K562 (cell line): ENCODE results near the gene AKT1S1. TPM values are rescaled to one million over a fixed set of nuclear protein-coding genes. Genes with fewer than 3 reads are reported as not detected.

ENCODE experiments used
- CREB1 ChIP-seq, 2 experiments: sonication (generic) in 1 of 2; formaldehyde crosslinking in 1 of 2; IDR thresholded peaks; 2 replicates each; pipeline versions ENCODE4 v1.6.1 to v1.8.0; 2012 to 2022; ENCODE audit warnings: inconsistent platforms in 1 of 2, mild to moderate bottlenecking in 1 of 2, missing genetic modification reagents in 1 of 2, moderate library complexity in 1 of 2
- HLTF ChIP-seq: fragments of 450-650 bp; IDR thresholded peaks from 2 replicates; pipeline ENCODE4 v1.6.1; 2016
- MBD2 ChIP-seq: sonication (generic); IDR thresholded peaks from 2 replicates; pipeline ENCODE4 v1.6.1; 2016; ENCODE audit warnings: low read depth, borderline replicate concordance
- POLR2AphosphoS2 ChIP-seq: IDR thresholded peaks from 2 replicates; pipeline ENCODE4 v1.6.1; 2012; ENCODE audit warnings: low read length, improper control_type of control experiment
- POLR2AphosphoS5 ChIP-seq: IDR thresholded peaks from 2 replicates; pipeline ENCODE4 v1.6.1; 2011; ENCODE audit warnings: mild to moderate bottlenecking, low read depth, low read length, moderate library complexity; ENCODE audit not compliant: control insufficient read depth, insufficient read depth
- SPI1 ChIP-seq: IDR thresholded peaks from 2 replicates; pipeline ENCODE4 v1.6.1; 2011; ENCODE audit warnings: low read depth, low read length, control low read depth, borderline replicate concordance
- SUPT5H ChIP-seq: fragments of 450-650 bp; IDR thresholded peaks from 2 replicates; pipeline ENCODE4 v1.6.1; 2016
- polyA plus RNA-seq, 8 experiments: library from polyadenylated mRNA; depleted of rRNA in 4 of 8; stranded (reverse) in 5 of 8; unstranded in 3 of 8; fragments of >200 nt; fragmentation: Nextera tagmentation in 2 of 8; fragmentation: Illumina TruSeq in 1 of 8; extraction: Ambion mirVana in 2 of 8; extraction: Trizol in 1 of 8; gene quantifications; 2 replicates each; pipeline versions ENCODE4 v1.2.1 to v1.2.3, GENCODE V29; 2011 to 2014; ENCODE audit warnings: inconsistent platforms in 1 of 8, missing spikeins in 1 of 8
- total RNA-seq, 7 experiments: library from RNA; depleted of rRNA in 6 of 7; stranded (reverse); fragments of >200 nt in 6 of 7; fragmentation: Illumina TruSeq in 2 of 7; extraction: Trizol in 2 of 7; gene quantifications; 2 replicates each; pipeline versions ENCODE4 v1.2.1 to v1.2.3, GENCODE V29; 2011 to 2021; ENCODE audit warnings: low replicate concordance in 1 of 7
- TF ChIP-seq, protein P1 (sequence below): fragments of 200-800 bp; sonication (Bioruptor generic); IDR thresholded peaks from 2 replicates; pipeline ENCODE4 v1.6.1; 2016; ENCODE audit warnings: missing genetic modification characterization, missing compliant biosample characterization
- TF ChIP-seq, protein P2 (sequence below): conservative IDR thresholded peaks from 2 replicates; pipeline ENCODE4 v1.6.1; 2011; ENCODE audit warnings: low read depth, mild to moderate bottlenecking, low read length; ENCODE audit not compliant: control insufficient read depth

The AKT1S1 gene
- total and polyA plus RNA-seq, 9 of the 15 experiments (the other 6 are each of a cell fraction or from before 2014, with no cell fraction given): 1.2 to 50.3 (median 17.1) TPM

DNA sequence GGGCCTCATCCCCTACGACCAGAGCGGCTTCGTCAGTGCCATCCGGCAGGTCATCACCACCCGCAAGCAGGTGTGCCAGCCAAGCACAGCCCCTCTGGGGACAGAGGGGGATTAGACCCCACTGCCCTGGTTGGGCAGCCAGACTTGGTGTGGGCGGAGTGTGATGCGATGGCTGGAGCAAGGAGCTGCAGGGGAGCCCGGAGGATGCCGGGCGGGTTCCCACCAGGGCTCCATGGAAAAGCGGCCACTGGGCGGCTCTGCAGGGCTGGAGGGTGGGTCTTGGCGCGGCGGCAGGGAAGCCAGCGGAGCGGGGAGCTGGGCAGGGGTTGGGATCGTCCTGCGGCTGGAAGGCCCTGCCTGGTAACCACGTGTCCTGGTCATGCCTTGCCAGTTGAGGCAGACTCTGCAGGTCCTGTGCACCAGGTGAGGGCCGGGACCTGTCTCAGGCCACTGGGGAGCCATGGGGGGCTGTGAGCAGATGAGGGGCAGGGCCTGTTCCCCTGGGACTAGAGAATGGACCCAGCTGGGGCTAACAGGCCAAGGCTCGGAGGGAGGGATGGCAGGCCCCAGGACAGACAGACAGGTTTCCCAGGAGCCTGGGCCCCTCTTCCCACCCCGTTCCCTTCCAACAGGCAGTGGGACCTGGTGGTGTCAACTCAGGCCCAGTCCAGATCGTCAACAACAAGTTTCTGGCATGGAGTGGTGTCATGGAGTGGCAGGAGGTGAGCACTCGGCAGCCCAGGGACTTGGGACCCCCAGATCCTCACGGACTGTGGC, 19.9 kb downstream of the AKT1S1 start (continued):
- TF ChIP-seq, protein P1, sequence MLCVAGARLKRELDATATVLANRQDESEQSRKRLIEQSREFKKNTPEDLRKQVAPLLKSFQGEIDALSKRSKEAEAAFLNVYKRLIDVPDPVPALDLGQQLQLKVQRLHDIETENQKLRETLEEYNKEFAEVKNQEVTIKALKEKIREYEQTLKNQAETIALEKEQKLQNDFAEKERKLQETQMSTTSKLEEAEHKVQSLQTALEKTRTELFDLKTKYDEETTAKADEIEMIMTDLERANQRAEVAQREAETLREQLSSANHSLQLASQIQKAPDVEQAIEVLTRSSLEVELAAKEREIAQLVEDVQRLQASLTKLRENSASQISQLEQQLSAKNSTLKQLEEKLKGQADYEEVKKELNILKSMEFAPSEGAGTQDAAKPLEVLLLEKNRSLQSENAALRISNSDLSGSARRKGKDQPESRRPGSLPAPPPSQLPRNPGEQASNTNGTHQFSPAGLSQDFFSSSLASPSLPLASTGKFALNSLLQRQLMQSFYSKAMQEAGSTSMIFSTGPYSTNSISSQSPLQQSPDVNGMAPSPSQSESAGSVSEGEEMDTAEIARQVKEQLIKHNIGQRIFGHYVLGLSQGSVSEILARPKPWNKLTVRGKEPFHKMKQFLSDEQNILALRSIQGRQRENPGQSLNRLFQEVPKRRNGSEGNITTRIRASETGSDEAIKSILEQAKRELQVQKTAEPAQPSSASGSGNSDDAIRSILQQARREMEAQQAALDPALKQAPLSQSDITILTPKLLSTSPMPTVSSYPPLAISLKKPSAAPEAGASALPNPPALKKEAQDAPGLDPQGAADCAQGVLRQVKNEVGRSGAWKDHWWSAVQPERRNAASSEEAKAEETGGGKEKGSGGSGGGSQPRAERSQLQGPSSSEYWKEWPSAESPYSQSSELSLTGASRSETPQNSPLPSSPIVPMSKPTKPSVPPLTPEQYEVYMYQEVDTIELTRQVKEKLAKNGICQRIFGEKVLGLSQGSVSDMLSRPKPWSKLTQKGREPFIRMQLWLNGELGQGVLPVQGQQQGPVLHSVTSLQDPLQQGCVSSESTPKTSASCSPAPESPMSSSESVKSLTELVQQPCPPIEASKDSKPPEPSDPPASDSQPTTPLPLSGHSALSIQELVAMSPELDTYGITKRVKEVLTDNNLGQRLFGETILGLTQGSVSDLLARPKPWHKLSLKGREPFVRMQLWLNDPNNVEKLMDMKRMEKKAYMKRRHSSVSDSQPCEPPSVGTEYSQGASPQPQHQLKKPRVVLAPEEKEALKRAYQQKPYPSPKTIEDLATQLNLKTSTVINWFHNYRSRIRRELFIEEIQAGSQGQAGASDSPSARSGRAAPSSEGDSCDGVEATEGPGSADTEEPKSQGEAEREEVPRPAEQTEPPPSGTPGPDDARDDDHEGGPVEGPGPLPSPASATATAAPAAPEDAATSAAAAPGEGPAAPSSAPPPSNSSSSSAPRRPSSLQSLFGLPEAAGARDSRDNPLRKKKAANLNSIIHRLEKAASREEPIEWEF (CRISPR knock-in tag): no peak
- TF ChIP-seq MBD2: 0 out of 2 replicates have a peak, but pooled peaks have one; percentile 5
- TF ChIP-seq SPI1: no peak
- 0 out of 2 replicates have a peak, but pooled peaks have one; percentile 18 for TF ChIP-seq CREB1 (IDR thresholded peaks at IDR 0.05)
- TF ChIP-seq CREB1 (CRISPR knock-in tag; IDR thresholded peaks at IDR 0.05): no peak
- 0 out of 2 replicates have a peak, but pooled peaks have one; percentile 1 for TF ChIP-seq POLR2AphosphoS5
- TF ChIP-seq SUPT5H: peak; percentile 49; the same call in 1 of the 2 replicates
- TF ChIP-seq POLR2AphosphoS2: 0 out of 2 replicates have a peak, but pooled peaks have one; percentile 35
- peak; percentile 83 for TF ChIP-seq HLTF
- TF ChIP-seq, protein P2, sequence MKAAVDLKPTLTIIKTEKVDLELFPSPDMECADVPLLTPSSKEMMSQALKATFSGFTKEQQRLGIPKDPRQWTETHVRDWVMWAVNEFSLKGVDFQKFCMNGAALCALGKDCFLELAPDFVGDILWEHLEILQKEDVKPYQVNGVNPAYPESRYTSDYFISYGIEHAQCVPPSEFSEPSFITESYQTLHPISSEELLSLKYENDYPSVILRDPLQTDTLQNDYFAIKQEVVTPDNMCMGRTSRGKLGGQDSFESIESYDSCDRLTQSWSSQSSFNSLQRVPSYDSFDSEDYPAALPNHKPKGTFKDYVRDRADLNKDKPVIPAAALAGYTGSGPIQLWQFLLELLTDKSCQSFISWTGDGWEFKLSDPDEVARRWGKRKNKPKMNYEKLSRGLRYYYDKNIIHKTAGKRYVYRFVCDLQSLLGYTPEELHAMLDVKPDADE: no peak
